NCI-H526 (cell line): ENCODE data around the gene NPSR1.

Source experiments
- DNase-seq, 2 experiments: peaks; one replicate each; lab custom pipeline; 2025; lab: John Stamatoyannopoulos, UW

NPSR1 gene

DNA sequence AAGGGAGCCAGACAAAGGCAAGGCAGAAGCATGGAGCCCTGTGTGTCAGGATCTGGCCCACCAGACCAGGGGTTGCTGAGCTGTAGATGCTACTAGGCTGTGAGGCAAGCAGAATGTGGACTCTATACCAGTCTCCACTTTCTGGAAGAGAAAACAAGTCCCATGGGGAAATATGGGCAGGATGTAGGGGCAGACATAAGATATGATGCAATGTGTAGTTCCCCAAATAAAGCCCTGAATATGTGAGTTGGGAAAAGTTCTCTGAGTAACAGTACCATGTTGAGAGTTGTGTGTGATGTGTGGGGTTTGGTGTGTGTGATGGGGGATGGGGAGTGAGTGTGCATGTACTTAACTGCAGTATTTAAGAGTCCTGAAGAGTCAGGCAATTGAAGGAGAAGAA is 62.3 kb downstream of the NPSR1 start:
- DNase-seq: no peak

DNA sequence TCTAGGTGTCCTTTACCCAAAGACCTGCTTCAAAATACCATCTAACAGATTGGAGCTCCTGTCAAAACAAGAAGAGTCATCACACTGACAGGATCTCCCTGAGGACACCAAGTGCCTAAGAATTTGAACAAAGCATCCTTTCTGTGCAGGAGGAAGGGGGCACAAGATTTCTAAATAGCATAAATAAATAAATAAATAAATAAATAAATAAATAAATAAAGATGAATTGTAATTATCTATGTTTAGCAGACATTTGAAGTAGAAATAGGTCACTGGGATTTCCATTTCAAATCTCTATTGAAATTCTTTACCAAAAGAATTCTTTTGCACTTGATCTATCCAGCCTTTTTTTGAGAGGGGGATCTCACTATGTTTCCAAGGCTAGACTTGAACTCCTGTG is 65.3 kb downstream of the NPSR1 start:
- DNase-seq: no peak

DNA sequence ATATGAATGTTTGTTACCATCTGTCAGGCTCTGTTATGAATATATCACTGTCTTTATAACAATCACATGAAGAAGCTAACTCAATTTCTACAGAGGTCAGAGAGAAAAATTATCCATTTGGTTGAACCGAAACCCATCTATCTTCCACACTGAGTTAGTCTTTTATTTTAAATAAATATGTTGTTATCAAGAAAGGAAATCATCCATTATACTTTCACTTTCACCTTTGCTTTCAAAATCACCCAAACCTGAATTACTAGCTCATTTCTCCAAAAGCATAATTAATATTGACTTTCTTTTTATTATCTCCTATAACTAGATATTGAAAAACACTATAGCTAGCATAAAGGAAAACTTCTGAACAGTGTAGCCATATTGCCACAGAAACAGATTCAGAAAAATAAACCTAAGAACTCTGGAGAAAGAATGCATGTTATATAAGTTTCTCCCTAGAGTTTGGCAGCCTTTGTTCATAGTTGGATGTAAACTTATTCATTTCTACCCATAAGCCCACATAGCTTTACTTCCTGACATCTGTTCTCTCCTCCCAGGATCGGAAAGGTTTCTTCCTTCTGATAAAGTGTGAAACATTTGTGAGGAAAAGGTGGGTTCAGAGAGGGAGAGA is 66.0 kb downstream of the NPSR1 start:
- no peak for DNase-seq

DNA sequence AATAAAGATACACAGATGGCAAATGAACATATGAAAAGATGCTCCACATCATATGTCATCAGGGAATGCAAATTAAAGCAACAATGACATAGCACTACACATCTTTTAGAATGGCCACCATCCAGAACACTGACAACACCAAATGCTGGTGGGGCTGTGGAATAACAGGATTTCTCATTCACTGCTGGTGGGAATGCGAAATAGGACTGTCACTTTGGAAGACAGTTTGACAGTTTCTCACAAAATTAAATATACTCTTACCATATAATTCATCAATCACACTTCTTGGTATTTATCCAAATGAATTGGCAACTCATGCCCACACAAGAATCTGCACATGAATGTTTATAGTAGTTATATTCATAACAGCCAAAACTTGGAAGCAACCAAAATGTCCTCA is 68.2 kb downstream of the NPSR1 start:
- DNase-seq: no peak

DNA sequence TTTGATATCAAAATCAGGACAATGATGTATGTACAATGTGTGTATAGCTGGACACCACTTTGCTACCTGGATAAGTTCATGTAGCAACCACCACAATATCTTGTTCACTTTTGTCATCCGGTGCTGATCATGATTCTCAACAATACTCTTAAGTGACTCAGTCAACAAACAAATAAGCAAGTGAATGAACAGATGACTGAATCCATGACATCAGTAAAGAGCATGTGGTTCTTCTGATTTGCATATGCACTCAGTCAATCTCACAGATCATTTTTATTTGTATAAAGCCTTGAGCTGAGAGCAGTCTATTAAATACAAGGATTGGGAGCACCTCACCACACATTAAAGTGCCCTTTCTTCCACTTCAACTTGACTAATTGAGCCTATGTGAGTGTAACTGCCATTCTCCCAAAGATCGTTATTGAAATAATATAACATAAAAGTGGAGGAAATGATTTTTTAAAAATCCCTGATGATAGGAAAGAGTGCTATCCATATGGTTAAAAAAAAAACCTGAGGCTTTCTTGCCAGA is 69.5 kb downstream of the NPSR1 start:
- peak; percentile 78 to 87 for DNase-seq

DNA sequence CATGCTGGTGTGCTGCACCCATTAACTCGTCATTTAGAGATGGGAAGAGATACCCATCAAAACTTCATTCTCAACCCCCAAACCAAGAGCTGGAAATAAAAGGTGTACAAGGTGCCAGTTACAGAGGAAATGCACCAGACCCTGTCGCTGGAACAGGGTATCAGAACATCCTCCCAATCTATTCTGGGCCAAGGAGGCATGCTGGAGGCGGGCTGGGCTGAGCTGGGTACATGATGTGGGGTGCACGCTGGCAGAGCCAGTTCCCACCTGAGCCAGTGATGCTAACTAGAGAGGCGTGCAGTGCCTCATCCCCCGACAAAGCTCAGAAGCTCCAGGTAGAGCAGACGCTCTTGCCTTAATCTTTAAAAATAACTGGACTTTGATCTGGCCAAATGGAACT is 70.1 kb downstream of the NPSR1 start:
- DNase-seq: no peak

DNA sequence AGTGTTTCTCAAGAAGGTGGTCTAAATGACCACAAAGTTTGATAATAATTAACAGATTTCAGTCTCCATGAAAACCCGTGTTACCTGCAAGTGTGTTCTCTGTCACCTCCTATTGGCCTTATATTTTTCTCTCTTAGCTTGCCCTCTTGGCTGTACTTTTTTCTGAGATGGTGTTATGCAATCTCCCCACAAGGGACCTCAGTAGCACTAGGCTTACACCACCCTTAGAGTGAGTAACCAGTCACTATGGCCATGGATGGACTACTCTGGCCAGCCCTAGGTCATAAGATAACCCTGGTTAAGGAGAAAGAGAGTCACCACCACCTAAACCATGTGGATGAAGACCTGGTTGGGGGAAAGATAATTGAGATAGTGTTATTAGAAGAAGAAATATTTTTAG is 76.8 kb downstream of the NPSR1 start:
- DNase-seq: no peak

DNA sequence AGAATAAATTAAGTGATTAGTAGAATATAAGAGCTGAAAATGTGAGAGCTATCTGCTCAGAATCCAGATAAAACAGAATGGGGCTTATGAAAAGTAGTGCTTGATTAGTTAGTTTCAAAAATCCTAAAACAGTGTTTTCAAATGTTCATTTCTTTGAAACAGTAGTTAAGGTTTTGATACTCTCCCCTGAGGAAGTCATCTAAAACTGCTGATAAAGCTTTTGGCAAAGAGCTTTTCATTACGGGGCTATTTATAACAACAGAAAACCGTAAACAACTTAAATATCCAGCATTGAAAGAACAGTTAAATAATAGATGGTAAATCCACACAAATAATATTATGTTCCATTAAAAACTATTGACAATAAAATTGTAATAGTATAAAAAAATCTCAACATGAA is 77.5 kb downstream of the NPSR1 start:
- DNase-seq: no peak

DNA sequence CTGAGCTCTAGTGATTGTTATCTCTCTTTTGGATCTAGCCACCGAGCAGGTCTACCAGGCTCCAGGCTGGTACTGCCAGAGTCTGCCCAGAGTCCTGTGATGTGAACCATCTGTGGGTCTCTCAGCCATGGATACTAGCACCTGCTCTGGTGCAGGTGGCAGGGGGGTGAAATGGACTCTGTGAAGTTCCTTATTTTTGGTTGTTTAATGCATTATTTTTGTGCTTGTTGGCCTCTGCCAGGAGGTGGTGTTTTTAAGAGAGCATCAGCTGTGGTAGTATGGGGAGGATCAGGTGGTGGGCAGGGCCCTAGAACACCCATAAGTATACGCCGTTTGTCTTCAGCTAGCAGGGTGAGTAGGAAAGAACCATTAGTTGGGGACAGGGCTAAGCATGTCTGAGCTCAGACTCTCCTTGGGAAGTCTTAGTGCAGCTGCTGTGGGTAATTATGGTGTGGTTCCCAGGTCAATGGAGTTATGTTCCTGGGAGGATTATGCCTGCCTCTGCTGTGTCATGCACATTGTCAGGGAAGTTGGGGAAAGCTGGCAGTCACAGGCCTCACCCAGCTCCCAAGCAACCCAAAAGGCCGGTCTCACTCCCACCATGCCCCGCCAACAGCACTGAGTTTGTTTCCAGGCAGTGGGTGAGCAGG is 81.8 kb downstream of the NPSR1 start:
- no peak for DNase-seq

DNA sequence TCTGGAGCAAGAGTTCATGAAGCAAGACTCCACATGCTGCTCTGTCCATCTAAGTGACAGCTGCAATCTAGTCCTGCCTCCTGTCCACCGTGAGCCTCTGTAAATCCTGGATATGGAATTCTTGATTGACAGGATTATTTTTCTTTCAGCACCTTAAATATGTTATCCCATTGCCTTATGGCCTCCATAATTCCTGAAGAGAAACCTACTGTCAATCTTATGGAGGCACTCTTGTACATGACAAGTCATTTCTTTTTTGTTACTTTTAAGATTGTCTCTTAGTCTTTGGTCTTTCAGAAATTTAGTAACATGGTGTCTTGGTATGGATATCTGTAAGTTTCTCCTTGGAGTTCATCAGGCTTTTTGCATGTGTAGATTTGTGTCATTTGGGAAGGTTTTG is 82.8 kb downstream of the NPSR1 start:
- no peak for DNase-seq

DNA sequence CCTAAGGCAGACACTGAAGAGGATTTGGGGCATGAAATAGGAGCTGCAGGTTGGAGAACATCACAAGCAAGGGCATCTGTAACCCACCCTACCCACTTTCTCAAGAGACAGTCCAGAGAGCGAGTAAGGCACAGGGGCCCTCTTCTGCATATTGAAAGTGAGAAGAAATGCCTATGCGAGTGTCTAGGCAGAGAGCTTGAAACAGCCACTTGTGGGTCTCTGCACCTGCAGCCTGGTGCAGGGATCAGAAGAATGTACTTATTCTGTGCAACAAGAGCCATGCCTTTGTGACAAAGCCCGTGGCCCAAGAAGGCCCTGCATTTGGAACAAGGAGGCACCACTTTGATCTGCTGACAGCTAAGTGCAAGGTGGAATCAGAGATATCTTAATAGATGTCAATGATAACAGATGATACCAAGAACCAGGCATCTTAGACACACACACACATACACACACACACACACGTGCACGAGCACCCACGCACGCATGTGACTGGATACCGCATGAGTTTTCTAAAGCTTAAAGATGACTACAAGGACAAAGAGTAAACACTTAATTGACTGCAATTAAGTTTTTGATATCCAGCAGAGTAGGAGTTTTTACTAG is 89.3 kb downstream of the NPSR1 start:
- no peak for DNase-seq

DNA sequence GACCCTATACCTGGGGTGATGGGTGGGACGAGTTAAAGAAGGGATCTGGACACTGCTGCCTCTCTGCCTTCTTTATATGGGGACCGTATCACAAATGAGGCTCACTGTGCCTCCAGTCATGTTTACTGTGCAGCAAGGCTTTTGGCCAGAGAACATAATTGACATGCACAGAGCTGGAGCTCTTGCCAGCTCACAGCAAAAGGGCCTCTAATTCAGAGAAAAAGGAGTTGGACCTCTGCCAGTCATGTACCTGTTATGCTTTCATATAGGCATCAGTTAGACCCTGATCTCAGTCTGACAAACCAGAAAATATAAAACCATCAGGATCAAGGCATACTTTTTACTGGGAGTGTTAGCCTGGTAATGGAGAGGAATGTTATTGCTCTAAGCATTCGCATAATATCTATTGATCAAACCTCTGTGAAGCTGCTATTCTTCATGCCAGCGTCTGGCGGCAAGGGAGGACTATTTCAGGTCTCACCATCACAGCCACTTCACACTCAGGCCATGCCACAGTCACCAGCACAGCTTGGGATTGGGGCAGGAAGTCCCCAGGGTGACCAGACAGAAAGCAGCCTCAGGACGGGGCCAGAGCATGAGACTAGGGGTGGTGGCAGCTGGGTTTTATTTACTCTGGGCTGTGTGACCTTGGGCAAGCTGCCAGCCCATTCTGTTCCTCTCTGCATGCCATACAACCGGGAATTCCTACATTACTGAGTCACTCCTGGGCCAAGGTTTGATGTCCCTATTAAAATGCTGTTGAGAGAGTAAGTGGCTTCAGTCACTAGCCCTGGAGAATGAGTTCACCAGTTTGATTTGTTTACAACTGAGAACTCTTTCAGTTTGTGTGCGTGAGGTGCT is 90.1 kb downstream of the NPSR1 start:
- no peak for DNase-seq

DNA sequence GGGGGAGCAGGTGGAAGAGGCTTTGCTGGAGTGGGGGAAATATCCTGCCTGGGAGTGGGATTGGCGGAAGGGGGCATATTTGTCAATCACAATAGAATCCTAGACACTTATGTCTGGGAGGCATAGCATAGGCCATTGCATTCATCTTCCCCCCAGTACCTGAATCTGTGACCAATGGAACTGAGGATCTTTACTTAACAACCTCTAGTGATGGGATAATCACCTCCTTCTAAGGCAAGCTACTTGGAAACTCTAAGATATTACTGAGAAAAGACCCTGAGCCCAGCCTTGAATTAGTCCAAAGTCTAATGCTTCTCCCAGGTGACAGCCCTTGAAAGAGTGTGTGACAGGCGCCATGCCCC is 90.7 kb downstream of the NPSR1 start:
- DNase-seq: no peak

DNA sequence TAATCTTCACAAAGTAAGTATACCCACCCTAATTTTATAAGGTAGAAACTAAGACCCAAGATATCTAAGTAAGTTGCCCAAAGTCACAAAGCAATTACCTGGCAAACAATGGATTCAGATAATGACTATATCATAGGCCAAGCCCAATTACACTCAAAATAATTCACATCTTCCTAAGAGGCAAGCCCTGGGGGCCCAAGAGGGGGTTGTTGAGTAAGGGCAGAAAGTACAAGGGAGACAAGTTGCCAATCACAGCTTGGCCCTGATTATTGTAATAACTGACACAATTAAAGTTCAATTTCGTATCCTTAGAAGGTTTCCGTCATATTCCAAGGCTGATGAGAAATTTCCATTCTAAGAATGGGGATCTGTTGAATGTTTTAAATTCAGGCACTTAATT is 91.4 kb downstream of the NPSR1 start:
- no peak for DNase-seq

DNA sequence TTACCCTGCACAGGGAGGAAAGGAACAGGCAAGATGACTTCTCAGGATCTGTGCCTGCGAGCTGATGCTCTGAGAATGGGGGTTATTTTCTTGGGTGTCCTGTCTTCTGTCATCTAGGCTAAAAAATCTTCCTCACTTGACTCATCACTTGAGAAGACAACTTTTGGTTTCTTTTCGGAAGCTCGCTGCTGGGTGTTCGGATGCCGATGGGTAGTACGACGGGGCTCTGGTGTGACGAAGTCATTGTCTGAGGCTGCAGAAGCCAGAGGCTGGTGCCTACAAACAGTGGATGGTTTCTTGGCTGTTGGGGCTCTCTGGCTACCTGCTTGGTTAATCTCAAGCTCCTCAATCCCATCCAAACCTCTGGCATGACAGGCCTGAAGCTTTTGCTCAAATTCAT is 92.2 kb downstream of the NPSR1 start:
- DNase-seq: no peak

DNA sequence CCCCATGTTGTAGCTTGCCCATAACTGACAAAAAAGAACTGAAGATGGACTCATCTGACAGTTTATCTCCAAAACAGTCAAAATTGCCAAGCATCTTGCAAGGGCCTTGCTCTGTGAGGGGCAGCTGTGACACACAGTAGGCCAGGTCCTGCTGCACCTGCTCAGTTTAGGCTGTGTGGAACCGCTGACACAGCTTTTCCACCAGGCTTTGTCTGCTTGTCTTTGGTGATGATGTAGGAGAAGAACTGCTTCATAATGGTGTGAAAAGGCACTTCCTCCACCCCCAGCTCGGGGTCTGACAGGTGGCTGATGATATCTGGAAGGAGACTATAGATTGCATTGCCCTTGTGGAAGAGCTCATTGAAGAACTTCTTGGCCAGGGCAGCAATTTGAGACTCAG is 92.6 kb downstream of the NPSR1 start:
- DNase-seq: no peak

DNA sequence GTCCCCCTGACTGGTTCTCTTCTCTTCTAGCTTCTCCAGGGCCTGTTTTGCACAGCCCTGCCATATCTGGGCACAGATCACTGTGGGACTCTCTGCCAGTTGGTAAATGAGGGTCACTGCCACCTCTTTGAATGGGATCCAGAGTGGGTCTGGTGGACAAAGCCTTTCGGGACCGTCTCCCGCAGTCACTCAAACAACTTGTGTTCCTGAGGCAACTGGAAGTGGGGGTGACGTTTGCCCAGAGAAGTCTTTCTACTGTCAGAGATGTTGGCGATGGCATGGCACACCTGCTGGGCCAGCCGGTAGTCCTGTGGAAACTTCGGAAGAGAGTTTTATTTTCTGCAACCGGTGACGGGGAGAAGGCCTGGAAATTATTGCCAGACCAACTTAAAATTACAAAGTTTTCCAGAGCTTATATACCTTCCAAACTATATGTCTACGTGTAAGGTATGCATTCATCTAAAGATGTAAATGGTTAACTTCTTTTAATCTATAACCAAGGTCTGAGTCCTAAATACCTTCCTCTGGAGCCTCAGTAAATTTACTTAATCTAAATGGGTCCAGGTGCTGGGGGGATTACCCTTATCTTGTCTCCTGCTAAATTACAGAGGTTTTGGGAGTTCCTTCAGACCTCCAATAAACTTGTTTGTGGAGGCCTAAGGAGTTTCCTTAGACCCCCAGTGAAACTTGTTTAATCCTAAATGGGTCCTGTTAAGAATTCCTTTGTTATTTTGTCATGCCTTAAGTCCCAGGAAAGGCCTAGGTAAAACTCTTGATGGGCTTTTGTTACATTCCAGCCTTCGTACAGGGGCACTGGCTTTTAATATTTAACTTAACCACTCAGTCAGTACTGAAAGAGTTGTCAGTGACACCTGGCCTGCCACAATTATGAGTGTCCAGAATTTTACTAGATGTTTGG is 94.0 kb downstream of the NPSR1 start:
- DNase-seq: no peak

DNA sequence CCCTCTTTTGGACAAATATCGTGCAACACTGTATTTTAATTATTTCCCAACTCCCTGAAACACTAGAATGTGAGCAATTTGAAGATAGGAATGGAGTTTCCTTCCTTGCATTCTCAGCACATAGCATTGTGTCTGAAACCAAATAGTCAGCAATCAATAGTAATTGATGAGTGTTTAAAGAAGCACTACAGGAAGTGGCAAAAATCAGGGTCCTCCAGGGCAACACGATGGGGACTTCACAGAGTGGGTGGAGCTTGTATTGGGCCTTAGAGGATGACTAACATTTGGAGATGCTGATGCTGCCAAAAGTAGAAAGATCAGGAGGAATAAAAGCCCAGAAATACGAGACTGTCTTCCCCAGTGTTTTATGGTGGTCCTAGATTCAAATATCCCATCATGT is 94.9 kb downstream of the NPSR1 start:
- DNase-seq: no peak

DNA sequence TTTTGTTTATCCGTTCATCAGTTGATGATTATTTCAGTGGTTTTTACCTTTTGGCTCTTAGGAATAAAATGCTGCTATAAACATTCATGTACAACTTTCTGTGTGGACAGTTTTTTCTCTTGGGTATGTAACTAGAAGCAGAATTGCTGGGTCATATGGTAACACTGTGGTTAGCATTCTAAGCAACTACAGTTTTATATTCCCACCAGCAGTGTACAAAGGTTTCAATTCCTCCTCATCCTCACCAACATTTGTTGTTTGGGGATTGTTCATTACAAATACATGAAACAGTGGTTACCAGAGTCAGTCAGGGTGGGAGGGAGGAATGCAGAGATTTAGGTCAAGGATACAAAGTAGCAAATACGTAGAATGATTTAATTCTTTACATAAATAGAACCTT is 97.0 kb downstream of the NPSR1 start:
- DNase-seq: no peak

DNA sequence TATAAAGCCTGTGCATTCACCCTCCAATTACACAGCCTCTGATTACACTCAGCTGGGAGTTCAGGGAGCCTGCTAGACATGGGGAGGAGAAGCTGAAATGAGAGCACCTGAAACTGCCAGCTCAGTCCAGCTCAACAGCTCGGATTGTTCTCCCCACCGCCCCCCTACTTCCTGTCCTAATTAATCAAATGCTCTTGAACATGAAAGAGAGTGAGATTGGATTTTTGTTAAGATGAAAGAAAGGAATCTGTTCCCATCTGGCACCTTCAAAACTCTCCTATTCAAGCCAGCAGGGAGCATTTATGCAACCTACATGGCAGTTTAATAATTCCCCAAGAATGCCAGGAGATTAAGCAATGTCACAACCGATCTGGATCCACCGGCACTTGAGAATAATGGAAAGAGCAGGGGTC is 98.0 kb downstream of the NPSR1 start:
- no peak for DNase-seq

DNA sequence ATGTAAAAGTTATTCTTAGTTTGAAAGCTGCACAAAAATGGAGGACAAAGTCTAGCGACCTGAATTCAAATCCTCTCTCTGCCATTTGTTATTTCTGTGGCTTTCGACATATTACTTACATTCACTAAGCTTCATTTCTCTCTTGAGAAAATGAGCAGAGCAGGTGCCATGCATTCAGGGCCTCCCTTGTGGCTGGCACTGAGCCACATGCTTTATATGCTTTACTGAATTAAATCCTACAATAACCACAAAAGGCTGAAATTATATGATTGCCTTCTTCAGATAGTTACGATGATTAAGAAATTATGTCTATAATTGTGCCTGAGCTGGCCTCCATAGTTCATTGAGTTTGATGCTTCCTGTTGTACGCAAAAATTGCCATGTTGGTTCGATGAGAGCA is 98.7 kb downstream of the NPSR1 start:
- no peak for DNase-seq
